Stimulated activated CD4-positive, alpha-beta T cell treated with anti-CD3 and anti-CD28 coated beads, Interleukin-2, amount 100 ng/mL, for 4 hours (primary cell): ENCODE measurements around the gene CITED4.
A peak's percentile ranks its signal among the peaks of the same experiment; 100 is the strongest.

ENCODE experiments used
- DNase-seq: peaks from one replicate; pipeline ENCODE4 v3.0.0-alpha.2; 2020; ENCODE audit warnings: low read depth

CITED4 gene

GRCh38 chr1:40834968-40835545 lies 27.1 kb downstream of the CITED4 start:
- no peak for DNase-seq

GRCh38 chr1:40833979-40834378 lies 28.2 kb downstream of the CITED4 start:
- DNase-seq: no peak

GRCh38 chr1:40831001-40831732 lies 31.0 kb downstream of the CITED4 start:
- no peak for DNase-seq

GRCh38 chr1:40830419-40830943 lies 31.7 kb downstream of the CITED4 start:
- DNase-seq: no peak

- DNase-seq: no peak
Measured at GRCh38 chr1:40829631-40830245, 32.4 kb downstream of the CITED4 start.

- DNase-seq: no peak
Measured at GRCh38 chr1:40825996-40826395, 36.2 kb downstream of the CITED4 start.

- DNase-seq: no peak
Measured at GRCh38 chr1:40825435-40825788, 36.8 kb downstream of the CITED4 start.

- no peak for DNase-seq
Measured at GRCh38 chr1:40824591-40825434, 37.4 kb downstream of the CITED4 start.

- no peak for DNase-seq
Measured at GRCh38 chr1:40823983-40824382, 38.2 kb downstream of the CITED4 start.

- DNase-seq: no peak
Measured at GRCh38 chr1:40823345-40823744, 38.8 kb downstream of the CITED4 start.

GRCh38 chr1:40822890-40823289 lies 39.3 kb downstream of the CITED4 start:
- DNase-seq: no peak

- no peak for DNase-seq
Measured at GRCh38 chr1:40820911-40821693, 41.1 kb downstream of the CITED4 start.

GRCh38 chr1:40820251-40820797 lies 41.8 kb downstream of the CITED4 start:
- DNase-seq: no peak

GRCh38 chr1:40819101-40819500 lies 43.1 kb downstream of the CITED4 start:
- DNase-seq: no peak

GRCh38 chr1:40818264-40818961 lies 43.8 kb downstream of the CITED4 start:
- DNase-seq: peak; percentile 76

- DNase-seq: no peak
Measured at GRCh38 chr1:40817791-40818263, 44.3 kb downstream of the CITED4 start.

GRCh38 chr1:40815420-40815819 lies 46.7 kb downstream of the CITED4 start:
- no peak for DNase-seq
